H9 (cell line): ENCODE results near the gene RPRD1B. TPM values are rescaled to one million over a fixed set of nuclear protein-coding genes. Genes with fewer than 3 reads are reported as not detected.

Experiments
- DNase-seq: peaks from one replicate; pipeline ENCODE4 v3.0.0-alpha.2; 2017
- H2AFZ ChIP-seq: one replicate; pipeline ENCODE4 v1.6.1; 2013; ENCODE audit warnings: mild to moderate bottlenecking, low read length, control low read depth, moderate library complexity
- H2AK5ac ChIP-seq: 2 replicates; pipeline ENCODE4 v1.6.1; 2013; ENCODE audit warnings: low read length, control low read depth, mixed read lengths; ENCODE audit not compliant: insufficient read length
- H2BK120ac ChIP-seq: one replicate; pipeline ENCODE4 v1.6.1; 2013; ENCODE audit warnings: low read depth, mild to moderate bottlenecking, low read length, control low read depth, inconsistent platforms; ENCODE audit not compliant: poor library complexity, severe bottlenecking
- H2BK12ac ChIP-seq: 2 replicates; pipeline ENCODE4 v1.6.1; 2013; ENCODE audit warnings: low read length, control low read depth, mixed read lengths, low read depth; ENCODE audit not compliant: insufficient read length
- H2BK15ac ChIP-seq: 2 replicates; pipeline ENCODE4 v1.6.1; 2013; ENCODE audit warnings: low read depth, low read length, control low read depth
- H2BK20ac ChIP-seq: one replicate; pipeline ENCODE4 v1.6.1; 2013; ENCODE audit warnings: low read depth, mild to moderate bottlenecking, low read length, control low read depth, inconsistent platforms; ENCODE audit not compliant: poor library complexity, severe bottlenecking
- H2BK5ac ChIP-seq: 2 replicates; pipeline ENCODE4 v1.6.1; 2013; ENCODE audit warnings: low read length, control low read depth, mixed read lengths; ENCODE audit not compliant: insufficient read length
- H3K14ac ChIP-seq: 2 replicates; pipeline ENCODE4 v1.6.1; 2013; ENCODE audit warnings: low read length, control low read depth; ENCODE audit not compliant: insufficient read depth
- H3K18ac ChIP-seq: 2 replicates; pipeline ENCODE4 v1.6.1; 2013; ENCODE audit warnings: low read depth, mild to moderate bottlenecking, mixed read lengths, low read length, control low read depth; ENCODE audit not compliant: insufficient read length
- H3K23ac ChIP-seq: 2 replicates; pipeline ENCODE4 v1.6.1; 2013; ENCODE audit warnings: low read length, control low read depth, mixed read lengths, low read depth; ENCODE audit not compliant: insufficient read length
- H3K23me2 ChIP-seq: 2 replicates; pipeline ENCODE4 v1.6.1; 2013; ENCODE audit warnings: low read depth, mild to moderate bottlenecking, mixed read lengths, low read length, control low read depth; ENCODE audit not compliant: insufficient read length, poor library complexity, severe bottlenecking
- H3K27ac ChIP-seq: 2 replicates; pipeline ENCODE4 v1.5.1; 2013; ENCODE audit warnings: low read length, control low read depth, mixed read lengths, low read depth; ENCODE audit not compliant: insufficient read length
- H3K27me3 ChIP-seq: 2 replicates; pipeline ENCODE4 v1.6.1; 2013; ENCODE audit warnings: low read length, control low read depth, inconsistent platforms; ENCODE audit not compliant: insufficient read depth
- H3K4ac ChIP-seq: 2 replicates; pipeline ENCODE4 v1.6.1; 2013; ENCODE audit warnings: low read depth, mild to moderate bottlenecking, control low read depth, inconsistent platforms, low read length, moderate library complexity
- H3K4me1 ChIP-seq: 2 replicates; pipeline ENCODE4 v1.6.1; 2013; ENCODE audit warnings: low read length, control low read depth, inconsistent platforms; ENCODE audit not compliant: insufficient read depth
- H3K4me2 ChIP-seq: 2 replicates; pipeline ENCODE4 v1.6.1; 2013; ENCODE audit warnings: low read length, control low read depth, mixed read lengths; ENCODE audit not compliant: insufficient read length, insufficient read depth
- H3K56ac ChIP-seq: 2 replicates; pipeline ENCODE4 v1.6.1; 2013; ENCODE audit warnings: low read depth, mild to moderate bottlenecking, mixed read lengths, low read length, control low read depth; ENCODE audit not compliant: insufficient read length
- H3K79me1 ChIP-seq: 2 replicates; pipeline ENCODE4 v1.6.1; 2013; ENCODE audit warnings: low read depth, mild to moderate bottlenecking, moderate library complexity, low read length, control low read depth, inconsistent platforms; ENCODE audit not compliant: insufficient read depth, poor library complexity, severe bottlenecking
- H3K79me2 ChIP-seq: 2 replicates; pipeline ENCODE4 v1.6.1; 2013; ENCODE audit warnings: low read length, control low read depth, inconsistent platforms; ENCODE audit not compliant: insufficient read depth
- H3K9ac ChIP-seq: 2 replicates; pipeline ENCODE4 v1.6.1; 2013; ENCODE audit warnings: low read length, control low read depth, mixed read lengths; ENCODE audit not compliant: insufficient read length; ENCODE audit errors: extremely low read depth
- H3K9me3 ChIP-seq: one replicate; pipeline ENCODE4 v1.6.1; 2013; ENCODE audit warnings: low read depth, low read length, inconsistent platforms; ENCODE audit not compliant: control insufficient read depth
- H3T11ph ChIP-seq: one replicate; pipeline ENCODE4 v1.6.1; 2013; ENCODE audit warnings: mild to moderate bottlenecking, low read length, control low read depth, inconsistent platforms
- H4K20me1 ChIP-seq: one replicate; pipeline ENCODE4 v1.6.1; 2013; ENCODE audit not compliant: control insufficient read depth, insufficient read length, insufficient read depth
- H4K5ac ChIP-seq: 2 replicates; pipeline ENCODE4 v1.6.1; 2013; ENCODE audit warnings: low read depth, mild to moderate bottlenecking, mixed read lengths, low read length, control low read depth; ENCODE audit not compliant: insufficient read length
- H4K8ac ChIP-seq: replicated peaks from 2 replicates; pipeline ENCODE4 v1.6.1; 2013; ENCODE audit warnings: low read length, control low read depth, mixed read lengths, low read depth; ENCODE audit not compliant: insufficient read length
- H4K91ac ChIP-seq: 2 replicates; pipeline ENCODE4 v1.6.1; 2013; ENCODE audit warnings: low read depth, mild to moderate bottlenecking, moderate library complexity, mixed read lengths, low read length, control low read depth; ENCODE audit not compliant: insufficient read length
- H3K27ac Mint-ChIP-seq, 3 experiments: 2 replicates in 2 of 3; 3 replicates in 1 of 3; pipeline ENCODE4 v1.8.0; 2020 to 2021; ENCODE audit warnings: mixed read lengths in 3 of 3, mild to moderate bottlenecking in 1 of 3, moderate library complexity in 1 of 3
- H3K27me3 Mint-ChIP-seq: 2 replicates; pipeline ENCODE4 v1.8.0; 2021; ENCODE audit warnings: low read depth, mild to moderate bottlenecking, moderate library complexity, mixed read lengths
- H3K36me3 Mint-ChIP-seq, 3 experiments: 2 replicates in 2 of 3; 3 replicates in 1 of 3; pipeline ENCODE4 v1.8.0; 2020 to 2021; ENCODE audit warnings: low read depth in 3 of 3, mixed read lengths in 3 of 3; ENCODE audit not compliant: insufficient read depth in 1 of 3
- H3K4me1 Mint-ChIP-seq, 2 experiments: 2 replicates each; pipeline ENCODE4 v1.8.0; 2020; ENCODE audit warnings: mixed read lengths in 2 of 2
- H3K4me3 Mint-ChIP-seq, 2 experiments: 2 replicates in 1 of 2; 3 replicates in 1 of 2; pipeline ENCODE4 v1.8.0; 2020 to 2021; ENCODE audit warnings: mild to moderate bottlenecking in 2 of 2, mixed read lengths in 2 of 2, moderate library complexity in 1 of 2
- H3K9me3 Mint-ChIP-seq, 2 experiments: 2 replicates in 1 of 2; 3 replicates in 1 of 2; pipeline ENCODE4 v1.8.0; 2020; ENCODE audit warnings: mild to moderate bottlenecking in 2 of 2, mixed read lengths in 2 of 2, moderate library complexity in 1 of 2
- WGBS: extraction: QIAGEN DNeasy Blood & Tissue Kit; methylation state at CpG from one replicate; pipeline ENCODE4 v1.1.7; 2013; ENCODE audit warnings: missing lambda C conversion rate, low lambda C conversion rate, mixed read lengths; ENCODE audit not compliant: insufficient read length; ENCODE audit errors: extremely low coverage; 5-methylcytosine and 5-hydroxymethylcytosine counted together
- total RNA-seq: library from RNA; stranded (reverse); gene quantifications from 2 replicates; pipeline ENCODE4 v1.2.1, GENCODE V29; 2021
- TF ChIP-seq, protein P1 (sequence below): fragments of 200-600 bp; sonication (generic); conservative IDR thresholded peaks from 3 replicates; pipeline ENCODE4 v1.8.0; 2021; ENCODE audit warnings: antibody characterized with exemption, mild to moderate bottlenecking

The RPRD1B gene
- total RNA-seq, 1 experiment from 2014 or later: 34.3 TPM

GRCh38 chr20:38114353-38114791 is 80.8 kb downstream of the RPRD1B start:
- no CpG with 5 or more reads among the region's 4 CpGs for WGBS
- Histone ChIP-seq H4K91ac (no peak overlapping the region), H3K14ac (no peak overlapping the region), H2BK20ac (no peak overlapping the region), H3K23ac (no peak overlapping the region), H4K20me1 (no peaks in the 10 kb centered on the region), H3K27ac (no peak overlapping the region), H2BK12ac (no peak overlapping the region), H3K27me3 (no peaks in the 10 kb centered on the region), H3K79me2 (no peaks in the 10 kb centered on the region), H2BK120ac (no peak overlapping the region), H2BK15ac (no peak overlapping the region), H3K4me1 (no peaks in the 10 kb centered on the region), H3K56ac (no peak overlapping the region), H3K9ac (no peak overlapping the region), H3K4me2 (no peak overlapping the region), H3K9me3 (no peaks in the 10 kb centered on the region), H3K23me2 (no peaks in the 10 kb centered on the region), H2AFZ (no peak overlapping the region), H3K4ac (no peak overlapping the region), H2AK5ac (no peak overlapping the region), H4K5ac (no peak overlapping the region), H3T11ph (no peak overlapping the region), H4K8ac (no peak overlapping the region), H2BK5ac (no peak overlapping the region), H3K18ac (no peak overlapping the region), H3K79me1 (no peaks in the 10 kb centered on the region)
- TF ChIP-seq, protein P1, sequence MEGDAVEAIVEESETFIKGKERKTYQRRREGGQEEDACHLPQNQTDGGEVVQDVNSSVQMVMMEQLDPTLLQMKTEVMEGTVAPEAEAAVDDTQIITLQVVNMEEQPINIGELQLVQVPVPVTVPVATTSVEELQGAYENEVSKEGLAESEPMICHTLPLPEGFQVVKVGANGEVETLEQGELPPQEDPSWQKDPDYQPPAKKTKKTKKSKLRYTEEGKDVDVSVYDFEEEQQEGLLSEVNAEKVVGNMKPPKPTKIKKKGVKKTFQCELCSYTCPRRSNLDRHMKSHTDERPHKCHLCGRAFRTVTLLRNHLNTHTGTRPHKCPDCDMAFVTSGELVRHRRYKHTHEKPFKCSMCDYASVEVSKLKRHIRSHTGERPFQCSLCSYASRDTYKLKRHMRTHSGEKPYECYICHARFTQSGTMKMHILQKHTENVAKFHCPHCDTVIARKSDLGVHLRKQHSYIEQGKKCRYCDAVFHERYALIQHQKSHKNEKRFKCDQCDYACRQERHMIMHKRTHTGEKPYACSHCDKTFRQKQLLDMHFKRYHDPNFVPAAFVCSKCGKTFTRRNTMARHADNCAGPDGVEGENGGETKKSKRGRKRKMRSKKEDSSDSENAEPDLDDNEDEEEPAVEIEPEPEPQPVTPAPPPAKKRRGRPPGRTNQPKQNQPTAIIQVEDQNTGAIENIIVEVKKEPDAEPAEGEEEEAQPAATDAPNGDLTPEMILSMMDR: no peak
- Mint-ChIP-seq H3K27ac (no peak overlapping the region), H3K4me1 (peaks cover 4 to 7% of the 10 kb centered on the region in 2 experiments), H3K27me3 (no peaks in the 10 kb centered on the region), H3K4me3 (no peak overlapping the region), H3K36me3 (no peaks in the 10 kb centered on the region), H3K9me3 (no peaks in the 10 kb centered on the region)
- DNase-seq: no peak
